Liver (tissue), 9 donors: Measurements from ENCODE around the gene TMPRSS9. TPM values are rescaled to one million over a fixed set of nuclear protein-coding genes. Genes with fewer than 3 reads are reported as not detected.

Experiments
- DNase-seq: peaks from one replicate; pipeline ENCODE4 v3.0.0-alpha.2; 2017; ENCODE audit warnings: low spot score
- H3K27ac ChIP-seq, 2 donors: one replicate each; pipeline ENCODE4 v1.7.0; 2013; ENCODE audit warnings: inconsistent platforms in 2 of 2, low read length in 2 of 2, control low read depth in 1 of 2, low read depth in 1 of 2, mild to moderate bottlenecking in 1 of 2
- H3K27me3 ChIP-seq, 4 donors: one replicate each; pipeline versions ENCODE4 v1.6.1 to v1.7.0; 2013; ENCODE audit warnings: low read length in 3 of 4, inconsistent platforms in 1 of 4, mild to moderate bottlenecking in 1 of 4, moderate library complexity in 1 of 4; ENCODE audit not compliant: control insufficient read depth in 4 of 4, insufficient read depth in 4 of 4
- H3K36me3 ChIP-seq, 4 donors: one replicate each; pipeline versions ENCODE4 v1.6.1 to v1.7.0; 2013; ENCODE audit warnings: low read length in 3 of 4, mild to moderate bottlenecking in 3 of 4, low read depth in 1 of 4, moderate library complexity in 1 of 4; ENCODE audit not compliant: control insufficient read depth in 4 of 4, insufficient read depth in 3 of 4
- H3K4me1 ChIP-seq, 4 donors: one replicate each; pipeline versions ENCODE4 v1.6.1 to v1.7.0; 2013; ENCODE audit warnings: low read length in 3 of 4, mild to moderate bottlenecking in 3 of 4, moderate library complexity in 1 of 4; ENCODE audit not compliant: control insufficient read depth in 4 of 4, insufficient read depth in 4 of 4
- H3K4me3 ChIP-seq, 3 donors: one replicate each; pipeline versions ENCODE4 v1.6.1 to v1.7.0; 2013; ENCODE audit warnings: low read length in 3 of 3, control low read depth in 1 of 3, low read depth in 1 of 3, mild to moderate bottlenecking in 1 of 3
- H3K9ac ChIP-seq, 2 donors: one replicate each; pipeline ENCODE4 v1.7.0; 2013; ENCODE audit warnings: low read length in 2 of 2, mild to moderate bottlenecking in 2 of 2, moderate library complexity in 2 of 2, control low read depth in 1 of 2, low read depth in 1 of 2
- H3K9me3 ChIP-seq, 4 donors: one replicate each; pipeline versions ENCODE4 v1.6.1 to v1.7.0; 2013; ENCODE audit warnings: low read length in 3 of 4; ENCODE audit not compliant: control insufficient read depth in 4 of 4
- EGR1 ChIP-seq, 2 donors: IDR thresholded peaks; 2 replicates each; pipeline ENCODE4 v1.6.1; 2016 to 2018; ENCODE audit warnings: antibody characterized with exemption in 2 of 2, low read depth in 2 of 2
- FOXA2 ChIP-seq: IDR thresholded peaks from 2 replicates; pipeline ENCODE4 v1.6.1; 2016; ENCODE audit warnings: antibody characterized with exemption
- GABPA ChIP-seq, 2 donors: IDR thresholded peaks in 1 of 2; conservative IDR thresholded peaks in 1 of 2; 2 replicates each; pipeline ENCODE4 v1.6.1; 2016; ENCODE audit warnings: antibody characterized with exemption in 2 of 2, mild to moderate bottlenecking in 1 of 2, moderate library complexity in 1 of 2
- HNF4A ChIP-seq, 2 donors: conservative IDR thresholded peaks; 2 replicates each; pipeline ENCODE4 v1.6.1; 2016; ENCODE audit warnings: antibody characterized with exemption in 2 of 2, mild to moderate bottlenecking in 2 of 2
- HNF4G ChIP-seq: IDR thresholded peaks from 2 replicates; pipeline ENCODE4 v1.6.1; 2016; ENCODE audit warnings: antibody characterized with exemption
- RAD21 ChIP-seq, 2 donors: IDR thresholded peaks; 2 replicates each; pipeline ENCODE4 v1.6.1; 2016; ENCODE audit warnings: antibody characterized with exemption in 2 of 2, mild to moderate bottlenecking in 2 of 2
- RXRA ChIP-seq, 2 donors: IDR thresholded peaks; 2 replicates each; pipeline ENCODE4 v1.6.1; 2017 to 2018; ENCODE audit warnings: antibody characterized with exemption in 2 of 2, mild to moderate bottlenecking in 1 of 2
- TAF1 ChIP-seq: conservative IDR thresholded peaks from 2 replicates; pipeline ENCODE4 v1.6.1; 2016; ENCODE audit warnings: antibody characterized with exemption, mild to moderate bottlenecking
- YY1 ChIP-seq: IDR thresholded peaks from 2 replicates; pipeline ENCODE4 v1.6.1; 2016; ENCODE audit warnings: antibody characterized with exemption, mild to moderate bottlenecking
- WGBS: extraction: QIAGEN DNeasy Blood & Tissue Kit; methylation state at CpG from one replicate; pipeline ENCODE4 v1.1.7; 2013; 5-methylcytosine and 5-hydroxymethylcytosine counted together
- polyA plus RNA-seq, 2 donors: library from polyadenylated mRNA; stranded (reverse) in 1 of 2; unstranded in 1 of 2; fragments of 200-250 nt in 1 of 2; fragments of >200 nt in 1 of 2; fragmentation: Nextera tagmentation in 1 of 2; extraction: Ambion mirVana in 1 of 2; gene quantifications; one replicate each; pipeline versions ENCODE4 v1.2.1 to v1.2.3, GENCODE V29; 2013 to 2015
- total RNA-seq, 2 donors: library from RNA; depleted of rRNA; stranded (reverse); fragments of >200 nt; gene quantifications; one replicate each; pipeline ENCODE4 v1.2.3, GENCODE V29; 2014
- TF ChIP-seq, protein P1 (sequence below): IDR thresholded peaks from 2 replicates; pipeline ENCODE4 v1.6.1; 2016; ENCODE audit warnings: antibody characterized with exemption
- TF ChIP-seq, protein P2 (sequence below): IDR thresholded peaks from 2 replicates; pipeline ENCODE4 v1.6.1; 2016; ENCODE audit warnings: antibody characterized with exemption, mild to moderate bottlenecking
- TF ChIP-seq, protein P3 (sequence below): IDR thresholded peaks from 2 replicates; pipeline ENCODE4 v1.6.1; 2016; ENCODE audit warnings: antibody characterized with exemption
- donor health status: healthy.
- donor health status: healthy.
- donor health status: healthy.
- donor health status: healthy.
- donor health status: healthy.

The TMPRSS9 gene
- total and polyA plus RNA-seq, 4 donors = 0.39 to 24.8 (median 1.5) TPM

DNA sequence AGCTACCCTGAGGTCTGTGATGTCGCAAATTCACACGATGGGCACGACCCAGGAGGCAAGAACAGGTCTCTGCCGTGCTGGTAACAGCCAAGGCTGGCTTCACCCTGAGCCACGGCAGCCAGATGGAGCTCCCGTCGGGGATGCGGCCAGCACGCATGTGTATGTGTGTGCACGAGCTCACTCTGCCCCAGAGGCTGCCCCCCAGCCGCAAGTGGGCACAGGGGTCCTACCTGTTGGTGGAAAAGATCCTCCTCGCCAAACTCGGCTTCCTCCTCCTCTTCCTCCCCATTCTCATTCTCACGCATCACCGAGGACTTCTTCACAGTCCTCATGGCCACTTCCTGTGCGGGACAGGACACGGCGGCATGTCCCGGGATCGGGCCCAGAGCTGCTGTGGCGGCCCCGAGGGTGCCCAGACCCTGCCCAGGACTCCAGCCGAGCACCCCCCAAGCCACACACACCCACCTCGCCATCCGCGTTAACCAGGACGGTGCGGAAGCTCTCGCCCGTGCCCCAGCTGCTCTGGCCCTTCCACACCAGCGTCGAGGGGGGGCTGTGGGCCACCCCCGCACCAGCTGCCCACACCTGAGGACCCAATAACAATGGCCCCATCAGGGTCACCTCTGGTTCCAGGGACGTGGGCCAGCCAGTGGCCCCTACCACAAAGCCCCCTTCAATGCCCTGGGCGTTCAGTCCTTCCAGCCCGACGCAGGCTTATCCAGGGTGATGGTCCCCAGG lies 71.4 kb downstream of the TMPRSS9 start:
- Histone ChIP-seq H3K9me3 (no peaks in the 10 kb centered on the region), H3K27ac (no peak overlapping the region), H3K4me1 (peaks cover 4 to 13% (median 12%) of the 10 kb centered on the region in 4 donors), H3K36me3 (peaks cover 0 to 17% (median 8%) of the 10 kb centered on the region in 4 donors), H3K4me3 (no peak overlapping the region), H3K9ac (no peak overlapping the region), H3K27me3 (no peaks in the 10 kb centered on the region)
- WGBS = 95% methylated on average over 37 of the region's 37 CpGs
- DNase-seq = no peak
- TF ChIP-seq EGR1 (IDR thresholded peaks at IDR 0.05; ENCODE audit: low read depth in 2 of 2) = no peak
- no peak for TF ChIP-seq RAD21 (IDR thresholded peaks at IDR 0.05)
- no peak for TF ChIP-seq RXRA (IDR thresholded peaks at IDR 0.05)

DNA sequence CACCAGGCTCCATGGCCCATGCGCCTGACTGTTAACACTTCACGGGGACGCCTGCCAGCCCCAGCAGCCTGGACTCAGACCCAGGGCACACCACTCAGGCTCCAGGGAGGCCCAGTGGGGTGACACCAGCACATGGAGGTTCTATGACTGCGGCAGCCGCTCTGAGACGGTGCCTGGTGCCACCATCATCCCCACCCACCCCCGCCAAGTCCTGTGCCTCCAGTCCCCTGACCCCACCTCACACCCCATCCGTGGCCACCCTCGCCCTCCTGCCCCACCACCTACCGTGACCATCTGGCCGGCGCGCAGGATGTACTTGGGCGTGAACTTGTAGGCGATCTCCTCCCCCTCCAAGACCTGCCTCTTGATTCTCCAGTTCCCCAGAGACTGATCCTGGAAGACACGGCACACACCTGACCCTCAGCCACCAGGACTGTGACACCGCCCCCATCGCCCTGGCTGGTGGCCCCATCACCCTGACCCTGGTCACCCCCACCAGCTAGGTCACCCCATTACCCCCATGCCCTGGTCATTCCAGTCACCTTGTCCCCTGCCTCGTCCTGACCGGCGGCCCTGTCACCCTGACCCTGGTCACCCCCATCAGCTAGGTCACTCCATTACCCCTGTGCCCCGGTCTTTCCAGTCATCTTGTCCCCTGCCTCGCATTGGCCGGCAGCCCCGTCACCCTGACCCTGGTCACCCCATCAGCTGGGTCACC lies 72.2 kb downstream of the TMPRSS9 start:
- no peak overlapping the region for H3K27ac ChIP-seq
- no peaks in the 10 kb centered on the region for H3K9me3 ChIP-seq
- H3K4me1 ChIP-seq = peaks cover 4 to 9% (median 8%) of the 10 kb centered on the region in 4 donors
- DNase-seq = no peak
- H3K36me3 ChIP-seq = peaks cover 0 to 17% (median 8%) of the 10 kb centered on the region in 4 donors
- H3K4me3 ChIP-seq = no peak overlapping the region
- WGBS = 97% methylated on average over 25 of the region's 25 CpGs
- TF ChIP-seq, protein P1, sequence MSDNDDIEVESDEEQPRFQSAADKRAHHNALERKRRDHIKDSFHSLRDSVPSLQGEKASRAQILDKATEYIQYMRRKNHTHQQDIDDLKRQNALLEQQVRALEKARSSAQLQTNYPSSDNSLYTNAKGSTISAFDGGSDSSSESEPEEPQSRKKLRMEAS = no peak
- TF ChIP-seq TAF1 (no peak), HNF4G (no peak), YY1 (no peak), HNF4A (conservative IDR thresholded peaks at IDR 0.05) (no peak), EGR1 (IDR thresholded peaks at IDR 0.05; ENCODE audit: low read depth in 2 of 2) (no peak), GABPA (IDR thresholded peaks at IDR 0.05 in 1 of 2, conservative IDR thresholded peaks at IDR 0.05 in 1 of 2) (no peak), RXRA (IDR thresholded peaks at IDR 0.05) (no peak), FOXA2 (no peak)
- TF ChIP-seq, protein P2, sequence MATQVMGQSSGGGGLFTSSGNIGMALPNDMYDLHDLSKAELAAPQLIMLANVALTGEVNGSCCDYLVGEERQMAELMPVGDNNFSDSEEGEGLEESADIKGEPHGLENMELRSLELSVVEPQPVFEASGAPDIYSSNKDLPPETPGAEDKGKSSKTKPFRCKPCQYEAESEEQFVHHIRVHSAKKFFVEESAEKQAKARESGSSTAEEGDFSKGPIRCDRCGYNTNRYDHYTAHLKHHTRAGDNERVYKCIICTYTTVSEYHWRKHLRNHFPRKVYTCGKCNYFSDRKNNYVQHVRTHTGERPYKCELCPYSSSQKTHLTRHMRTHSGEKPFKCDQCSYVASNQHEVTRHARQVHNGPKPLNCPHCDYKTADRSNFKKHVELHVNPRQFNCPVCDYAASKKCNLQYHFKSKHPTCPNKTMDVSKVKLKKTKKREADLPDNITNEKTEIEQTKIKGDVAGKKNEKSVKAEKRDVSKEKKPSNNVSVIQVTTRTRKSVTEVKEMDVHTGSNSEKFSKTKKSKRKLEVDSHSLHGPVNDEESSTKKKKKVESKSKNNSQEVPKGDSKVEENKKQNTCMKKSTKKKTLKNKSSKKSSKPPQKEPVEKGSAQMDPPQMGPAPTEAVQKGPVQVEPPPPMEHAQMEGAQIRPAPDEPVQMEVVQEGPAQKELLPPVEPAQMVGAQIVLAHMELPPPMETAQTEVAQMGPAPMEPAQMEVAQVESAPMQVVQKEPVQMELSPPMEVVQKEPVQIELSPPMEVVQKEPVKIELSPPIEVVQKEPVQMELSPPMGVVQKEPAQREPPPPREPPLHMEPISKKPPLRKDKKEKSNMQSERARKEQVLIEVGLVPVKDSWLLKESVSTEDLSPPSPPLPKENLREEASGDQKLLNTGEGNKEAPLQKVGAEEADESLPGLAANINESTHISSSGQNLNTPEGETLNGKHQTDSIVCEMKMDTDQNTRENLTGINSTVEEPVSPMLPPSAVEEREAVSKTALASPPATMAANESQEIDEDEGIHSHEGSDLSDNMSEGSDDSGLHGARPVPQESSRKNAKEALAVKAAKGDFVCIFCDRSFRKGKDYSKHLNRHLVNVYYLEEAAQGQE = no peak
- TF ChIP-seq, protein P3, sequence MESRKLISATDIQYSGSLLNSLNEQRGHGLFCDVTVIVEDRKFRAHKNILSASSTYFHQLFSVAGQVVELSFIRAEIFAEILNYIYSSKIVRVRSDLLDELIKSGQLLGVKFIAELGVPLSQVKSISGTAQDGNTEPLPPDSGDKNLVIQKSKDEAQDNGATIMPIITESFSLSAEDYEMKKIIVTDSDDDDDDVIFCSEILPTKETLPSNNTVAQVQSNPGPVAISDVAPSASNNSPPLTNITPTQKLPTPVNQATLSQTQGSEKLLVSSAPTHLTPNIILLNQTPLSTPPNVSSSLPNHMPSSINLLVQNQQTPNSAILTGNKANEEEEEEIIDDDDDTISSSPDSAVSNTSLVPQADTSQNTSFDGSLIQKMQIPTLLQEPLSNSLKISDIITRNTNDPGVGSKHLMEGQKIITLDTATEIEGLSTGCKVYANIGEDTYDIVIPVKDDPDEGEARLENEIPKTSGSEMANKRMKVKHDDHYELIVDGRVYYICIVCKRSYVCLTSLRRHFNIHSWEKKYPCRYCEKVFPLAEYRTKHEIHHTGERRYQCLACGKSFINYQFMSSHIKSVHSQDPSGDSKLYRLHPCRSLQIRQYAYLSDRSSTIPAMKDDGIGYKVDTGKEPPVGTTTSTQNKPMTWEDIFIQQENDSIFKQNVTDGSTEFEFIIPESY = no peak
- H3K9ac ChIP-seq = no peak overlapping the region
- no peaks in the 10 kb centered on the region for H3K27me3 ChIP-seq
